Islet of Langerhans (tissue), 1 donor: ENCODE results near the gene CPT1A.

ENCODE experiments used
- FAIRE-seq: peaks from one replicate; lab custom pipeline; 2011; peaks lifted over from hg19 to GRCh38; lab: Jason Lieb, UNC

CPT1A gene

DNA sequence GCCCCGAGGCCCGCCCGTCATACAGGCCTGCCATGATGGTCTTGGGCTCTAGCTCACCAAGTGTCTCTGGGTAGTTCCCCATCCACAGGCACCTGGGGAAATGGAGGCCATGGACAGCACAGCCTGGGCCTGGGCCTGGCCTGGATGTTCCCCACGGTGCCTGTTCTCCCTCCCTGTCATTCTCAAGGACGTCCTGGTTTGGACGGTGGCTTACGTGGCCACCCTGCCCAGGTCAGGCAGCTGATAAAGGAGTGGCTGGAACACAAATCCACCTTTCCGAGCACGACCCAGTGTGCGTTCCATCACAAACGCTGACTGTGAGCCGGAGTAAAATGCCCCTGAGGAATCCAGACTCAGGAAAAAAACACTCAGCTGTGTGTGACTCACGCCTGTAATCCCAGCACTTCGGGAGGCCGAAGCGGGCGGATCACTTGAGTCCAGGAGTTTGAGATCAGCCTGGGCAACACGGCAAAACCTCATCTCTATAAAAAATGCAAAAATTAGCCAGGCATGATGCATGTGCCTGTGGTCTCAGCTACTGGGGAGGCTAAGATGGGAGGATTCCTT, 49.2 kb downstream of the CPT1A start:
- no peak for FAIRE-seq

GRCh38 chr11:68784653-68785052, 57.1 kb downstream of the CPT1A start:
- FAIRE-seq, result no peak

DNA sequence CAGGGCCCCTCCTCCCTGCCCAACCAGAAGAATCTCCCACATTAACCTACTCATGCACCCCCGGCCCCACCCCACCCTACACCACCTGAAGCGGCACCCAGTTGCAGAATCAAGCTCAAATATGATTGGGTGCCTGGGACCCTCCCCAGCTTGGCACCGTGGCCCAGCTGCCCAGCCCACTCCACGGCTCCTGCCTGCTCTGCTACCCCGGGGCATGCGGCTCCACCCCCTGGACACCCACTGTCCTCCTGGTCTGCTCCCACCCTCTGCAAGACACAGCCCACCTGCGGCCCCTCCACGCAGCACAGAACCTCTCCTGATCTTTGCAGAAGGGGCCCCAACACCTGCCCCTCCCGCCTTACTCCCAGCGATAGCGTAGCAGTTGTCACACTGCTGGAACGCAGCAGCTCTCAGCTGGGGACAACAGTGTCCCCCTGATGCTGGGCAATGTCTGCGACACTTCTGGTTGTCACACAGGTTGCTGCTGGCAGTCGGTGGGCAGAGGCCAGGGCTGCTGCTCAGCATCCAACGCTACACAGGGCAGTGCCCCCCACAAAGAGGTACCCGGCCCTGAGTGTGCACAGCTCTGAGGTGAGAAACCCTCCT, 58.4 kb downstream of the CPT1A start:
- no peak for FAIRE-seq

DNA sequence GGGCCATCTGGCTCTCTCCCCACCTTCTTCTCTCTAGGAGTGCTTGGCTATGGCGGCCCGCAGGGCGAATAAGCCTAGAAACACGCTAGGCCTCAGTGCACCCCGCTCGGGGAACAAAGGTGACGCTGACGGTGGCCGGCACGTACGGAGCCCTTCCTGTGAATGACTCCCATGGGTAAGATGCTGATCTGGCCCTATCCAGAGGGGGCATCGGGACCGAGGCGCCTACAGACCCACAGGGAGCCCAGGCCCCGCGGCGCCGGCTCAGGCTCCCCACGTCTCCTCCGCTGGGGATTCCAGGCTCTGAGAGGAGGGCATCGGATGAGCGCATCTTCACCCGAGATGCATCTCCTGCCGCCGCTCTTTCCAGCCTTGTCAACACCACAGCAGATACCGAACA, 59.0 kb downstream of the CPT1A start:
- FAIRE-seq, result no peak

- FAIRE-seq, result no peak
Observed at GRCh38 chr11:68780829-68781228, 60.9 kb downstream of the CPT1A start.

- FAIRE-seq, result no peak
Observed at GRCh38 chr11:68778205-68778604, 63.5 kb downstream of the CPT1A start.

GRCh38 chr11:68776442-68777235, 65.1 kb downstream of the CPT1A start:
- no peak for FAIRE-seq

DNA sequence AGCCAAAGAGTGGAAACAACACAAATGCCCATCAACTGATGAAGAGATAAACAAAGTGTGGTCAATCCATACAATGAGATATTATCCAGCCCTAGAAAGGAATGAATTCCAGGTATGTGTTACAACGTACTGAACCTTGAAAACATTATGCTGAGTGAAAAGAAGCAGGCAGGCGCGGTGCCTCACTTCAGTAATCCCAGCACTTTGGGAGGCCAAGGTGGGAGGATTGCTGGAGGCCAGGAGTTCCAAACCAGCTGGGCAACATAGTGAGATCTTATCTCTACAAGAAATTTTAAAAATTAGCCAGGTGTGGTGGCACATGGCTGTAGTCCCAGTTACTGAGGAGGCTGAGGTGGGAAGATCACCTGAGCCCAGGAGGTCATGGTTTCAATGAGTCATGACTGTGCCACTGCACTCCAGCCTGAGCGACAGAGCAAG, 65.7 kb downstream of the CPT1A start:
- no peak for FAIRE-seq

GRCh38 chr11:68774194-68774585, 67.5 kb downstream of the CPT1A start:
- FAIRE-seq, result no peak

DNA sequence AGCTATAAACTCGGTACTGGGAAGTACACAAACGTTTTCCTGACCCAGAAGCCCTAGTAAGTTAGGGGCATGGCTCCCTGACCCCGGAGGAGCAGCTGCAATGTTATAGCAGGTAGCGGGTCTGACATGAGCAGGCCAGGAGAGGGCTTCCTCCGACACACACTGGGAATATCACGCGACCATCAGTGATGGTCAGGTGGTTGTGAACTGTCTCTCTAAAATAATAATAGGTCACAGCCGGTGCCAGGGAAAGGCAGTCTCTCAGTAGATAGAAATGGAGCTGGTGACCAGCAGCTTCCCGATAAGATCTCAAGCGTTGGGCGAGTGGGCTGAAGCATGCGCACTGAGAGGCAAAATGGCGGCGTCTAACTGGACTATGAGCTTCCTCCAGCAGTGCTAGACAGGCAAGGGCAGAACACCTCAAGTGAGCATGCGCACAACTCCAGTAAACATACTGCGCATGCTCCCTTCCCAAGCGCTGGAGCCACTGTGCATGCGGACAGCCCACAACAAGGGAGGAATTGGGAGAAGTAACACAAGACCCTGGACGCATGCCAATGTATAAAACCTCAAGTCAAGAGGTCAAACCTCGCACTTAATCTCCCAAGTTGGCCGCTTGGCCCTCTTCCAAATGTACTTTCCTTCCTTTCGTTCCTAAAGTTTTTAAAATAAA, 68.1 kb downstream of the CPT1A start:
- no peak for FAIRE-seq

DNA sequence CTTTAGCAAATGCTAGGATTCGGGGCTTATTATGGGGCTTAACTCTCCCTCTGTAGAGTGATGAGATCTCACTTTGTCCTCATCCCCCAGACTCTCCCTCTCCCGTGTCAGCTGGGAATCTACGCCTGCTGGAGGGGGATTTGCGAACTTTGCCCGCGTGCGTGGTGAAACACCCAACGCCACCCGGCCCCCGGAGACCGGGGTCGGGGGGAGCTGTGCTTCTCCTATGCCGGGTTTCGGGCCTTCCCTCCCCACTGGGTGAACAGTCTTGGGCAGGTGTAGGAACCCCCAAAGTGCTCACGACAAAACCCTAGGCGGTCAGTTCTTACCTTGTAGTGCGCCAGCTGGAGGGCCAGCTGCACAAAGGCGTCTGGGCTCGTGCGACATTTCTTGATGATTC, 68.8 kb downstream of the CPT1A start:
- FAIRE-seq, result no peak

- no peak for FAIRE-seq
Observed at GRCh38 chr11:68770781-68771180, 70.9 kb downstream of the CPT1A start.

GRCh38 chr11:68767672-68768071, 74.0 kb downstream of the CPT1A start:
- no peak for FAIRE-seq

DNA sequence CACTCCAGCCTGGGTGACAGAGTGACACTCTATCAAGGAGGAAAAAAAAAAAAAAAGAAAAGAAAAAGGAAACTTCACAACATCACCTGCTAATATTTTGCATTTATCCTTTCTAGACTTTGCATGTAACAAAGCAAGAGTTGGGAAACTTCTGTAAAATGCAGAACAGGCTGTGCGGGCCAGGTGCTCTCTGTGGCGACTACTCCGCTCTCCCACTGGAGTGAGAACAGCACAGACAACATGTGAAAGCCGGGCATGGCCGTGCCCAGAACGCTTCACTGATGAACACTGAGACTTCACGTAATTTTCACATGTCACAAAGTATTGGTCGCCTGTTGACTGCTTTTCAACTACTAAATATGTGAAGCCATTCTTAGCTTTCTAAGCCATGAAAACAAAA, 74.9 kb downstream of the CPT1A start:
- no peak for FAIRE-seq

DNA sequence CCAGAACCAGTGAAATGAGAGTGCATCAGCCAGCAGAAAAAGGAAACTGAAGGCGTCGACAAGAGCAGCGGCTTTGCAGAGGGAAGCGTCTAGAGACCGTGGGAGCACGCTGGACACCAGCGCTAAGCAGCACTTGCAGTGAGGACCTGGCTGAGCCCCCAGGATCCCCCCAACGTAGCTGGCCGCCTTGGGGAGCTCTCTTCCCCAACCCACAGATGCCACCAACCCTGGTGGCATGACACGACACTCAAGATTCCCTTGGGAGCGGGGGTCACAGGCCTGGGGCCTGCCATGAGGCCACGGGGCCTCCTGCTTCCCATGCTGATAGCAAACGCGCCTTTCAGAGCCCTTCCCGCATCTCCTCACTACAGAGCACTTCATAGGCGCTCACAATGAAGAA, 77.0 kb downstream of the CPT1A start:
- FAIRE-seq, result no peak

DNA sequence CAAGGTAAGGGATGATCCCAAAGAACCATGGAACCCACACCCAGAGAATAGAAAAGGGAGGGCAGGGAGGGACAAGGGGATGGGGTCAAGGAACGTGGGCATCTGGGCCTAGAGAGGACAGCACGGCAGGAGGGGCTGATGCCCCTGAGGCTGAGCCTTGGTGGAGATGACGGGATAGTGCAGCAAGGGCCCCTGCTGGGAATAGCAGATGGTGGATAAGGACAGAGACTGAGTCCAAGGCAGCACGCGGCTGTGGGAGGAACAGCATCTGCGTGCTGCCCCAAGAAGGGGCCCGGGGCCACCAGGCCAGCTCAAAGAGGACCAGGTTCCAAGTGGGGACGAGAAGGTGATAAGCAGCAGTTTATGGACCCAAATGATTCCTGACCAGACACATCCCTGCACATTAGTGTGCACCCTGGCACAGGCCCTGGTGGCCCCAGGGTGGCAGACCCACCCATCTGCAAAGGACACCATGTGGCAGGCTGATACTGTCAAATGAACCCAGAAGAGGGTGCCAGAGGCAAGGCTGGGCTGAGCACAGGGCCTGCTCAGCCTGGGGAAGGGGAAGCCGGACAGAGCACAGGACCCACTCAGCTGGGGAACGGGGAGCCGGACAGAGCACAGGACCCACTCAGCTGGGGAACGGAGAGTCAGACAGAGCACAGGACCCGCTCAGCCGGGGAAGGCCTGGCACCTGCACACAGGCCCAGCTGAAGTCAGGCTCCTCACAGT, 77.6 kb downstream of the CPT1A start:
- no peak for FAIRE-seq

GRCh38 chr11:68763181-68763721, 78.5 kb downstream of the CPT1A start:
- FAIRE-seq, result no peak

- FAIRE-seq, result no peak
Observed at GRCh38 chr11:68762481-68762880, 79.2 kb downstream of the CPT1A start.

- no peak for FAIRE-seq
Observed at GRCh38 chr11:68761801-68762200, 79.9 kb downstream of the CPT1A start.

DNA sequence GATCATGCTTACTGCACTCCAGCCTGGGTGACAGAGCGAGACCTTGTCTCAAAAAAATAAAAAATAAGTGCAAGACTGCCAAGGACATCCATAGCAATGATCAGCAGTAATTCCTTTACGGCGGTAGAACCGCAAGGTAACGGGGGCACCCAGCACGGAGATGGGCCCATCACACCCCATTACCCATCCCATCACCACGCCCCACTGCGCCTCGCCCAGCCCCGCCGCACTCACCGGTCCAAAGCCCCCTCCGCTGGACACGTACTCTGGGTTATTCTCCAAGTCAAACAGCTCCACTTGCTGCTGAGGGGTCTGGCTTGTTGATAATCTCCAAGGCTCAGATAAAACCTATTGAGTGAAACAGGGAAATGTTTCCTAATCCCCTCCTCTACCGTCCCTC, 81.7 kb downstream of the CPT1A start:
- FAIRE-seq, result no peak

DNA sequence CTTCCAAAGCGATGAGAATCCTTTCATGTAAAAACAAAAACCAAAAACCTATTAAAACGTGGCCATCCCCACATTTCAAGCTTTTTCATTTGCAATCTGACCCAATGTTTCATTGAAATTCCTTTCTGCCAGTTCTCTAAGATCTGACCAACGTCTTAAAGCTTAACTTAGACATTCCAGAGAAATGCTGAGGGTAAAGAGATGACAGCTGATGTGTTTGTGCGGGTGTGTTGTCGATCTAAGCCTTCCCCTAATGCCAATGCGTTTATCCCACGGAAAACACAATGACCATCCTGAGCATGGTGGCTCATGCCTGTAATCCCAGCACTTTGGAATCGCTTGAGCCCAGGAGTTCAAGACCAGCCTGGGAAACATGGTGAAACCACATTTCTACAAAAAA, 84.0 kb downstream of the CPT1A start:
- FAIRE-seq, result no peak

DNA sequence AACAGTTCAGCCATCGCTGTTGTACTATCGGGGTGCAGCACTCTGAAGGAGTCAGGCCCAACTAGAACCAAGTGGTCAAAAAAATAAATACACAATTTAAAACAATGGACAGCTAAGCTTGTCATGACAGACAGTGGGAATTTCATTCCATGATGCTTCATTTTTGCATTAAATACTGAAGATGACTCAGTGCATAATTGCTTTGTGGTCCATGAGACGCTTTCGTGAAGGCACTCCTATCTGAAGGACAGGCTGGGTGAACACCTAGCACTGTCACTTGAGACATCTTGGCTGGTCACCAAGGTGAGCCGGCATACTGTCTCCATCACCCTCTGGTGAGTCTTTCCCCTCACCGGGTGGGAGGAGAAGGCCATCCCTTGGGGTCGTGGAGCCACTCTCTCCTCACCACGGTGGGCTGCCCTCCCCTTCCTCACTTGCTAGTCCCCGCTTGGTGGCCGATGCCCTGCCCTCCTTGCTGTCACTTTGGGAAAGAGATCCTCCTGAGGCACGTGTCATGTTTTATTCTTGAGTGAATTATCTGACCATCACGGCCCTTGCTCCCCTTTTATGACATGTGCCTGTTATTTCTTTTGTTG, 85.4 kb downstream of the CPT1A start:
- no peak for FAIRE-seq
